M059J (cell line): ENCODE measurements around the gene PRXL2B. TPM values are rescaled to one million over a fixed set of nuclear protein-coding genes. Genes with fewer than 3 reads are reported as not detected.
"Not testable (repeated sequence)": the region's sequence is repeated elsewhere in the genome, so short reads cannot be mapped to it uniquely, and the experiment has no call there.

Experiments
- DNase-seq: peaks from one replicate; pipeline ENCODE4 v3.0.0-alpha.2; 2012; ENCODE audit warnings: low read depth
- total RNA-seq: library from RNA; depleted of rRNA; stranded (reverse); fragments of >200 nt; shearing (Covaris generic); gene quantifications from 2 replicates; pipeline ENCODE4 v1.2.3, GENCODE V29; 2014

The PRXL2B gene
- total RNA-seq, 1 experiment from 2014 or later: 17.2 TPM

DNA sequence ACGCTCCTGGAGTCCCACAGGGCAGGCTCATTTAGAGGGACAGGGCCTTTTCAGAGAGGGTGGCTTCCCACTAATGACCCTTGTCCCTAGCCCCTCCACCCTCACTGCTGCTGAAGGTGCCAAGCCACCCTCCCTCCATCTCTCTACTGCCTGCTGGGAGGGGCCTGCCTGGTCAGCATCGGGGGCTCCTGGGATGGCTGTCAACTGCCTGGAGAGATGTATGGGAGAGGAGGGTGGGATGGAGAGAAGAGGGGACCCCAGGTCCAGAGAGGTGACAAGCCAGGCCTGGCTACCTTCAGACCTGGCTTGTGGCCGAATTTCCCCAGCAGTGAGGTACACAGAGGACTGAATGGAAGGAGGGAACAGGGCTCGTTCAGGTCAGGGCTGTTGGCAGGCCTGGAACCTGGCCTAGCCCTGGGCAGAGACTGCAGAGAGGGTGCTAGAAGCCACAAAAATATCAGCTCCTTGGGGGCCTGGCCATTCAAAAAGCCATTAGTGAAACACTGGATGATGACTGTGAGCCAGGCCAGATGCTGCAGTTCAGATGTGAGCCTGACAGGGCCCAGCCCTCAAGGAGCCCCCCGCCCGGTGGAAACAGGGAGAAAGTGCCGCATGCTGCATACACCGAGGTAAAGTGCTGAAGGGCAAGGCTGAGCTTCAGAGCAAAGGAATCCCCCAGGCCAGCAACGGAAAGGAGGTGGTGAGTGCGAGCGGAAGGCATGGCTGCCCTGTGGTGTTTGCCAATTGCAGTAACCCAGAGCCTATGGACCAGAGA lies 26.2 kb downstream of the PRXL2B start:
- no peak for DNase-seq

- no peak for DNase-seq
These were observed 27.6 kb downstream of the PRXL2B start for GRCh38 chr1:2614145-2614544.

DNA sequence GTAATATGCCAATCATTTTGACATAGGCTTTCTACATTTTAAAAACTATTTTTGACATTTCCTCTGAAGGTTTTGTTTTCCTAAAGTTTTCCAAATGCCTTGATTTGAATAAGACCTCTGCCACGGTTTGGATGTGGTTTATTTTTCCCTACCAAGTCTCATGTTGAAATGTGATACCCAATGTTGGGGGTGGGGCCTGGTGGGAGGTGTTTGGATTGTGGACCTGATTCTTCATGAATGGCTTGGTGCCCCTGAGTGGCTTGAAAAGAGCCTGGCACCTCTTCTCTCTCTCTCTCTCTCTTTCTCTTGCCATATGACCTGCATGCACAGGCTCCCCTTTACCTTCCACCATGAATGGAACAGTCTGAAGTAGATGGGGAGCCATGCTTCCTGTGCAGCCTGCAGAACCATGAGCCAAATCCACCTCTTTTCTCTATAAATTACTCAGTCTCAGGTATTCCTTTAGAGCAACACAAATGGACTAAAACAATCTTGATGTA lies 31.4 kb downstream of the PRXL2B start:
- no peak for DNase-seq

- DNase-seq: no peak
These were observed 37.2 kb downstream of the PRXL2B start for GRCh38 chr1:2623571-2624337.

DNA sequence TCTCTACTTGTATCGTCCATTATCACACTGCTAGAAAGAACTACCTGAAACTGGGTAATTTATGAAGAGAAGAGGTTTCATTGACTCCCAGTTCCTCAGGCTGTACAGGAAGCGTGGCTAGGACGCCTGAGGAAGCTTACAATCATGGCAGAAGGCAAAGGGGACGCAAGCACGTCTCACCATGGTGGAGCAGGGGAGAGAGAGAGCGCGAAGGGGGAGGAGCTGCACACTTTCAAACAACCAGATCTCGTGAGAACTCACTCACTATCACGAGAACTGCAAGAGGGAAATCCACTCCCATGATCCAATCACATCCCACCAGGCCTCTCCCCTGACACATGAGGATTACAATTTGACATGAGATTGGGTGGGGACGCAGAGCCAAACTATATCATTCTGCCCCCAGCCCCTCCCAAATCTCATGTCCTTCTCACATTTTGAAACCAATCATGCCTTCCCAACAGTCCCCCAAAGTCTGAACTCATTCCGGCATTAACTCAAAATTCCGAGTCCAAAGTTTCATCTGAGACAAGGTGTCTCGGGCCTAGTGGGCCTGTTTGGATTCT lies 38.2 kb downstream of the PRXL2B start:
- no peak for DNase-seq

- DNase-seq: no peak
These were observed 38.7 kb downstream of the PRXL2B start for GRCh38 chr1:2625311-2625710.

DNA sequence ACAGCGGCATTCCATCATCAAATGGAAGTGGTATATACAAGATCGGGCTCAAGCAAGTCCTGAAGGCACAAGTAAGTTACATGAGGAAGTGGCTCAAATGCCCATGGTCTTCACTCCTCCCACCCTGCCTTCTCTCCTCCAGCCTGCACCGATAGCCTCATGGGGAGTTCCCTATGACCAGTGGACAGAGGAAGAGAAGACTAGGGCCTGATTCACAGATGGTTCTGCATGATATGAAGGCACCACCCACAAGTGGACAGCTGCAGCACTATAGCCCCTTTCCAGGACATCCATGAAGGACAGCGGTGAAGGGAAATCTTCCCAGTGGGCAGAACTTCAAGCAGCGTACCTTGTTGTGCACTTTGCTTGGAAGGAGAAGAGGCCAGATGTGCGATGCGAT lies 39.2 kb downstream of the PRXL2B start:
- not testable (repeated sequence) for DNase-seq

DNA sequence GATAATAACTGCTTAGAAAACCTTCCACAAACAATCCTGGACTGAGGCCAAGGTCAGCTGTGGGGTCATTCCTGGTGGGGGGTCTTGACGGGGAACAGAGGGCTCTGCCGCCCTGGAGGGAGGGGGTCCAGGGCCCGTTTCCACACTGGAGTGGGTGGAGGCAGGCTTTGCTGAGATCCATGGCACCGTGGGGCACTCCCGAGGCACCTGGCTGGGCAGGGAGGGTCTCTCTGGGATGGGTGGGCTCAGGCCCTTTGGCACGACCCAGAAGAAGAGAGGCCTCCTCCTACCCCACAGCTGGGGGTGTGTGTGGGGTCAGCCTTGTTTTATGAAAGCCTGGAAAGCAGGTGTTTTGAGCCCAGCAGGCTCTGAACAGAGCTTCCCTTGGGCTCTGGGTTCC lies 41.2 kb downstream of the PRXL2B start:
- DNase-seq: no peak

- no peak for DNase-seq
These were observed 41.8 kb downstream of the PRXL2B start for GRCh38 chr1:2628191-2628932.

- no peak for DNase-seq
These were observed 42.5 kb downstream of the PRXL2B start for GRCh38 chr1:2628933-2629626.

DNA sequence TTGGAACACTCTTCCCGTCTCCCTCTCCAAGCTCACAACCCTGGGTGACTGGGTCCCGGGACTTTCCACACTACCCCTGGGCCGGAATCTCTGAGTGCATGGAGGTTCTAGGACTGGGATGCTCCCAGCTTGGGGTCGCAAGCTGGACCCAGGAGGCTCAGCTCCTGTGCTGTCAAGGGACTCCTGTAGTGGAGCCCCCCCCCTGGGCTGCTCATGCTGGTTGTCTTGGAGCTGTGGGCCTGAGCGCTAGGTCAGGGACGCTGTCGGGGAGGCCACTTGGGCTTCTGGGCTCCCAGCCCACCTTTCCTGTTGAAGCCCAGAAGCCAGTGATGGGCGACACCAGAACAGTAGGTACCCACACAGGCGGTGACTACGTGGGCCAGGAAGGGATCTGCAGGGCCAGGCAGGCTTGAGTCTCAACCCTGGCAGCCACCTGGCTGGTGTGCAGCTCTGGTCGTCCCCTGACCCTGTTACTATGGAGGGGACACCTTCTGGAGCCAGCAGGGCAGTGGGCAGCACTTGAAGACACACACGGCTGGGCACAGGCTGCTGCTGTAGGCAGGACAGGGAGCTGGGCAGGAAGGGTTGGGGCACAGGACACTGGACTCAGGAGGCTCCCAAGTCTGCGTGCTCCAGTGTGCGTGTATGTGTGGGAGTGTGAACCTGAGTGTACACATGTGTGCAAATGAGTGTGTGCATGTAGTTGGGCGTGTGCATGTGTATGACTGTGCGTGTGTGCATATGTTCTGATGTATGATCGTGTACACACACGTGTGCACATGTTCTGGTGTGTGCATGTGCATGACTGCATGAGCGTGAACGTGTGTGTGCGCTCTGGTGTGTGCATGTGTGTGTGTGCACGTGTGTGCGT lies 43.3 kb downstream of the PRXL2B start:
- no peak for DNase-seq

DNA sequence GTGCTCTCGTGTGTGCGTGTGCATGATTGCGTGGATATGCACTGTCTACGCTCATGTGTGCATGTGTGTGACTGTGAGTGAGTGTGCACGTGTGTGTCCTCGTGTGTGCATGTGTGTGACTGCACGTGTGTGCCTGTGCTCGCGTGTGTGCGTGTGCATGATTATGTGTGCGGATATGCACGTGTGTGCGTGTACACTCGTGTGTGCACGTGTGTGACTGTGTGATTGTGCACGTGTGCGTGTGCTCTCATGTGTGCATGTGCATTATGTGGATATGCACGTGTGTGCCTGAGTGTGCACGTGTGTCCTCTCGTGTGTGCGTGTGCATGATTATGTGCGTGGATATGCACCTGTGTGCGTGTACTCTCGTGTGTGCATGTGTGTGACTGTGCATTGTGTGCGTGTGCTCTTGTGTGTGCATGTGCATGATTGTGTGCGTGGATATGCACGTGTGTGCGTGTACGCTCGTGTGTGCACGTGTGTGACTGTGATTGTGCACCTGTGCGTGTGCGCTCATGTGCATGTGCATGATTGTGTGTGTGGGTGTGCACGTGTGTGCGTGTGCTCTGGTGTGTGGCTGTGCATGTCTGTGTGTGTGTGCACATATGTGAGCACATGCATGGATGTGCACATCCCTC lies 44.0 kb downstream of the PRXL2B start:
- no peak for DNase-seq

- no peak for DNase-seq
These were observed 44.8 kb downstream of the PRXL2B start for GRCh38 chr1:2631136-2632050.

GRCh38 chr1:2632051-2632430 lies 45.5 kb downstream of the PRXL2B start:
- DNase-seq: no peak

GRCh38 chr1:2632561-2633361 lies 46.2 kb downstream of the PRXL2B start, which contains the start of gene MMEL1:
Gene MMEL1, minus strand, starts transcription at chr1:2633016. Its CDS starts 3,532 bp downstream, at chr1:2629484.
- DNase-seq: no peak

GRCh38 chr1:2633366-2633935 lies 46.9 kb downstream of the PRXL2B start:
- DNase-seq: no peak

- DNase-seq: no peak
These were observed 47.4 kb downstream of the PRXL2B start for GRCh38 chr1:2633936-2634491.
